AG09319 (cell line): ENCODE results near the gene PPM1G.

Experiments used
- DNase-seq: peaks from one replicate; pipeline ENCODE4 v3.0.0-alpha.2; 2010; ENCODE audit warnings: low read depth; ENCODE audit errors: extremely low read depth
- CTCF ChIP-seq: IDR thresholded peaks from 2 replicates; pipeline ENCODE4 v1.5.1; 2011; ENCODE audit warnings: low read depth, mild to moderate bottlenecking, inconsistent platforms, low read length, moderate library complexity

Gene PPM1G

GRCh38 chr2:27378096-27378808, 31.1 kb downstream of the PPM1G start:
- DNase-seq = no peak
- peak; percentile 21; the same call in 1 of the 2 replicates for TF ChIP-seq CTCF

GRCh38 chr2:27377618-27378095, 31.7 kb downstream of the PPM1G start:
- TF ChIP-seq CTCF = no peak
- no peak for DNase-seq

GRCh38 chr2:27376866-27377617, 32.3 kb downstream of the PPM1G start:
- TF ChIP-seq CTCF = no peak
- no peak for DNase-seq

- TF ChIP-seq CTCF = no peak
These were observed 33.1 kb downstream of the PPM1G start for GRCh38 chr2:27376151-27376865.

GRCh38 chr2:27375513-27376099, 33.8 kb downstream of the PPM1G start:
- TF ChIP-seq CTCF = no peak
- DNase-seq = no peak

More at GRCh38 chr2:27376151-27376865, 33.1 kb downstream of the PPM1G start:
- DNase-seq = no peak

GRCh38 chr2:27373567-27373966, 35.8 kb downstream of the PPM1G start:
- TF ChIP-seq CTCF = no peak
- DNase-seq = no peak
